ENCODE results near the gene GSTA3.
"Not testable (repeated sequence)": the region's sequence is repeated elsewhere in the genome, so short reads cannot be mapped to it uniquely, and the experiment has no call there.

- TF ChIP-seq POU6F1 (CRISPR knock-in tag; IDR thresholded peaks at IDR 0.05; ENCODE audit: borderline replicate concordance, low read depth); ZNF70 (CRISPR knock-in tag; IDR thresholded peaks at IDR 0.05); ARNTL (CRISPR knock-in tag; IDR thresholded peaks at IDR 0.05; ENCODE audit: borderline replicate concordance, low read depth); ZFP30 (CRISPR knock-in tag; IDR thresholded peaks at IDR 0.05); ISL1 (CRISPR knock-in tag; IDR thresholded peaks at IDR 0.05); CREB5 (CRISPR knock-in tag; IDR thresholded peaks at IDR 0.05; ENCODE audit: low read depth); ZFP3 (CRISPR knock-in tag; IDR thresholded peaks at IDR 0.05): not testable (repeated sequence)
- TF ChIP-seq, protein P1, sequence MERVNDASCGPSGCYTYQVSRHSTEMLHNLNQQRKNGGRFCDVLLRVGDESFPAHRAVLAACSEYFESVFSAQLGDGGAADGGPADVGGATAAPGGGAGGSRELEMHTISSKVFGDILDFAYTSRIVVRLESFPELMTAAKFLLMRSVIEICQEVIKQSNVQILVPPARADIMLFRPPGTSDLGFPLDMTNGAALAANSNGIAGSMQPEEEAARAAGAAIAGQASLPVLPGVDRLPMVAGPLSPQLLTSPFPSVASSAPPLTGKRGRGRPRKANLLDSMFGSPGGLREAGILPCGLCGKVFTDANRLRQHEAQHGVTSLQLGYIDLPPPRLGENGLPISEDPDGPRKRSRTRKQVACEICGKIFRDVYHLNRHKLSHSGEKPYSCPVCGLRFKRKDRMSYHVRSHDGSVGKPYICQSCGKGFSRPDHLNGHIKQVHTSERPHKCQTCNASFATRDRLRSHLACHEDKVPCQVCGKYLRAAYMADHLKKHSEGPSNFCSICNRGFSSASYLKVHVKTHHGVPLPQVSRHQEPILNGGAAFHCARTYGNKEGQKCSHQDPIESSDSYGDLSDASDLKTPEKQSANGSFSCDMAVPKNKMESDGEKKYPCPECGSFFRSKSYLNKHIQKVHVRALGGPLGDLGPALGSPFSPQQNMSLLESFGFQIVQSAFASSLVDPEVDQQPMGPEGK (CRISPR knock-in tag; IDR thresholded peaks at IDR 0.05; ENCODE audit: borderline replicate concordance), result not testable (repeated sequence)
- TF ChIP-seq, protein P2, sequence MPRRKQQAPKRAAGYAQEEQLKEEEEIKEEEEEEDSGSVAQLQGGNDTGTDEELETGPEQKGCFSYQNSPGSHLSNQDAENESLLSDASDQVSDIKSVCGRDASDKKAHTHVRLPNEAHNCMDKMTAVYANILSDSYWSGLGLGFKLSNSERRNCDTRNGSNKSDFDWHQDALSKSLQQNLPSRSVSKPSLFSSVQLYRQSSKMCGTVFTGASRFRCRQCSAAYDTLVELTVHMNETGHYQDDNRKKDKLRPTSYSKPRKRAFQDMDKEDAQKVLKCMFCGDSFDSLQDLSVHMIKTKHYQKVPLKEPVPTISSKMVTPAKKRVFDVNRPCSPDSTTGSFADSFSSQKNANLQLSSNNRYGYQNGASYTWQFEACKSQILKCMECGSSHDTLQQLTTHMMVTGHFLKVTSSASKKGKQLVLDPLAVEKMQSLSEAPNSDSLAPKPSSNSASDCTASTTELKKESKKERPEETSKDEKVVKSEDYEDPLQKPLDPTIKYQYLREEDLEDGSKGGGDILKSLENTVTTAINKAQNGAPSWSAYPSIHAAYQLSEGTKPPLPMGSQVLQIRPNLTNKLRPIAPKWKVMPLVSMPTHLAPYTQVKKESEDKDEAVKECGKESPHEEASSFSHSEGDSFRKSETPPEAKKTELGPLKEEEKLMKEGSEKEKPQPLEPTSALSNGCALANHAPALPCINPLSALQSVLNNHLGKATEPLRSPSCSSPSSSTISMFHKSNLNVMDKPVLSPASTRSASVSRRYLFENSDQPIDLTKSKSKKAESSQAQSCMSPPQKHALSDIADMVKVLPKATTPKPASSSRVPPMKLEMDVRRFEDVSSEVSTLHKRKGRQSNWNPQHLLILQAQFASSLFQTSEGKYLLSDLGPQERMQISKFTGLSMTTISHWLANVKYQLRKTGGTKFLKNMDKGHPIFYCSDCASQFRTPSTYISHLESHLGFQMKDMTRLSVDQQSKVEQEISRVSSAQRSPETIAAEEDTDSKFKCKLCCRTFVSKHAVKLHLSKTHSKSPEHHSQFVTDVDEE (CRISPR knock-in tag; IDR thresholded peaks at IDR 0.05), result not testable (repeated sequence)
These were observed 9.3 kb upstream of the GSTA3 start for GRCh38 chr6:52918771-52919170.
